Stimulated activated CD8-positive, alpha-beta memory T cell treated with anti-CD3 and anti-CD28 coated beads, Interleukin-4, amount 100 ng/mL, for 4 hours (primary cell): ENCODE data around the gene ZNF597.

ENCODE experiments used
- DNase-seq, 2 donors: peaks; one replicate each; pipeline ENCODE4 v3.0.0-alpha.2; 2020; ENCODE audit warnings: low read depth in 2 of 2, low spot score in 1 of 2

Gene ZNF597

GRCh38 chr16:3457434-3458252 lies 14.3 kb upstream of the ZNF597 start:
- peak; percentile 63 to 71 for DNase-seq

DNA sequence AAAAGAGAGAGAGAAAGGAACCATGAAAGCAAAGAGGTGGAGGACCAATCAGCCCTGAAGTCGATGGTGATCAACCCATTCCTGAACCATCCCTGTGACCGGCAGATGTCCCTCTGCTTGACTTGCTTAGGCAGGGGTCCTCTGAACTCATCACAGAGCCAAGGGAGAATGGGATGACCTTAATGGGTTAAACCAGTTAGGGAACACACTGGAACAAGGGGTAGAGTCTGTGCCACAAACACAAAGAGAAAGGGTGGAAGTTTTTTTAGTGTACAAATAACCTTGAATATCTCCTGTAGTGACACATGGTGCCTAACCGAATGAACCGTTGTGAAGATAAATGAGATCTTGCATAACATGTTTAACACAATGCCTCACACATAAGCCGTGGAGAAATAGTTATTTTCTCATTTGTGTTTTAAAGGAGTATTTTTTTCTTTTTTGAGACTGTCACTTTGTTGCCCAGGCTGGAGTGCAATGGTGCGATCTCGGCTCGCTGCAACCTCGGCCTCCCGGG lies 11.4 kb upstream of the ZNF597 start:
- no peak for DNase-seq

- DNase-seq = no peak
Measured at GRCh38 chr16:3454093-3454492, 10.8 kb upstream of the ZNF597 start.

DNA sequence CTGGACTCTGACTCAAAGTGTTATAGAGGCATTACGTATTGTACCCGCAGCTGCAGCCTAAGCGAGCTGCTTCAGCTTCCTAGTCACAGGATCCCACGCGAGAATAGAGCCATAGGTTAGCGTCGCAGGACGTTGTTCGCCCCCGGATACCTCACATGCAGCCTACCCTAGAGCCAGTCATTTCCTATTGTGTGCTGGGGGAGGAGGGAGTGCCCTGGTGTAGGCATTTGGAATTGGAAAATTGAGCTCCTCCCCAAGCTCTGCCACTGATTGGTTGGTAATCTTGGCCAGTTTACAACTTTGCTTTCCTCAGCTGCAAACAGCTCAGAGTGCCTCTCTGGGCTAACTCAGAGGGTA lies 706 bp upstream of the ZNF597 start:
- DNase-seq = no peak

- DNase-seq = no peak
Measured at GRCh38 chr16:3439637-3440036, 3.7 kb downstream of the ZNF597 start.

- DNase-seq = no peak
Measured at GRCh38 chr16:3434373-3434772, 8.9 kb downstream of the ZNF597 start.

GRCh38 chr16:3431779-3432219 lies 11.5 kb downstream of the ZNF597 start:
- DNase-seq = peak in 1 of 2 donors; percentile 10

- DNase-seq = no peak
Measured at GRCh38 chr16:3413730-3414379, 29.4 kb downstream of the ZNF597 start.

GRCh38 chr16:3408561-3409197 lies 34.6 kb downstream of the ZNF597 start:
- DNase-seq = no peak

- no peak for DNase-seq
Measured at GRCh38 chr16:3401719-3402397, 41.4 kb downstream of the ZNF597 start.

DNA sequence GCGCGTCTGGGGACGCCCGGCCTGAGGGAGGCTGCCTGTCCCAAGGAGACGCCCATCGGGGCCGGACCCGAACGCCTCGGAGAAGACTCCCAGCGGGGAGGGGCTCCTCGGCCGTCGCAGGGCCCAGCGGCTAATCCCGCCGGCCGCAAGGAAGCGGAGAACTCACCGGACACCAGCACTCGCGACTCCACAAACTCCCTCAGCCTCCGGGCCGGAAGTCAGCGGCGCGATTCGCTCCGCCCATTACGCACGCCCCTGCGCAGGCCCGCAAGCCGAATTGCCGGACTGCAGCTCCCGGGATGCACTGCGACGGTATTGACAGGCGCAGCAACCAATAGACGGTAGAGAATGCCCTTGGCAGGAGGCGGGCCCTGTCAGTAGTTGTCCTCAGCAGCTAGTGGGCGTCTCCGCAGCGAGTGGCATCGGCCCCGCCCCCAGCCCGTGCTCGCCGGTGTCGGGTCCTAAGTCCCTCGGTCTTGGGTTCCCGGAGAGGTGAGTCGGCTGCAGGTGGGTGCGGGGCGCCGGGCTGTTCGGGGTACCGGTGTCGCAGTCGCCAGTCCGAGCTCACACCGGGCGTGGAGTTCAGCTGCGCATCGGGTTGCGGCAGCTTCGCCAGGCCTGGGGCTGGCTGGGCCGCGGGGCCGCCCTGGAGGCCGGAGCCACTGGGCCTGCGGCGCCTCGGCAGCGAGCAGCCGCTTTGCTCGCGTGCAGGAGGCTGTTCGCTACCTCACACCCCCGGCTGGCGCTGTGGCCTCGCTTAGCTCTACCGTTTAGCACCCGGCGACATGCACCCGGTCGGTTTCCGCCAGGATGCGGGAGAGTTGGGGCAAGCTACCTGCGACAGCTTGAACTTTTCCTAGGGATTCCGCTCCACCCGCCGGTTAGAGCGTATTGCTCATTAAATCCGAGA lies 42.3 kb downstream of the ZNF597 start, which contains the start of the genes ZNF174 and ZSCAN32:
Gene ZNF174, plus strand, starts transcription at position 437 of the 910 bp plus-strand sequence. CDS start 790 bp downstream, outside the sequence.
Gene ZSCAN32, minus strand, starts transcription at position 226 of the 910 bp plus-strand sequence. CDS start 3,447 bp downstream, outside the sequence.
- DNase-seq = peak; percentile 95 to 97

- DNase-seq = no peak
Measured at GRCh38 chr16:3400446-3400778, 42.9 kb downstream of the ZNF597 start.

DNA sequence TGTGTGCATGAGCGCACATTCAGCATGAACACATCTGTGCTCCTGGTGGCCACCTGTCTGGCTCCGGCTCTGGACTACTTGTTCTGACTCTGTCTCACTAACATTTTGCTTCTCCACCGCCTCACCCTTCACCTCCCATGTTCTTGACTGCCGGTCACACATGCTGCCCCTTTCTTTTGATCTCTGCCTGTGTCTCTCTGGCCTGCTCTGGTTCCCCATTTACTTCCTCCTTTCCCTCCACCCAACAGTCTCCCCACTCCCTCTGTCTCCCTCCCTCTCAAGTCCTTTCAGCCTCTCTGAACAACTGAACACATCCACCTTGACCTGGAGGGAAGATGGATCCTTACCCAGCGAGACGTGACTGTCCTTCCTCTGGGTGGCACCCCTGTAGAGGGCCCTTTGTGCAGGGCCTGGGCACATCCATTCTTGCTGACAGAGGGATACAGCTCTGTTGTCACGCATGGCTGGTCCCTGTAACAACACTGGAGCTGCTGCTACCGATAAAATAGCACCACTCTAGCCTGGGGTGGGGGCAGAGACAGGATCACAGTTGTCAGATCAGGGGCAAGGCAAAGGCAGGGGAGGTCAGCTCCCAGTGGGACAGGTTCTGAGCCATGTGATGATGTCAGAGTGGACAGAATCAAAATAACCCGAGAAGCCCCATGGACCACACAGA lies 53.5 kb downstream of the ZNF597 start:
- DNase-seq = no peak

GRCh38 chr16:3388325-3388724 lies 55.0 kb downstream of the ZNF597 start:
- no peak for DNase-seq

GRCh38 chr16:3383045-3383448 lies 60.3 kb downstream of the ZNF597 start:
- no peak for DNase-seq
